GM21825 (cell line): ENCODE results near the gene JAG2.

Experiments used
- ATAC-seq: cut with Tn5 transposase; IDR thresholded peaks from one replicate; pipeline ENCODE4 v1.9.1; 2021; ENCODE audit warnings: mild to moderate bottlenecking, moderate library complexity; ENCODE audit not compliant: unreplicated experiment

JAG2 gene

GRCh38 chr14:105141486-105142281 lies 26.9 kb downstream of the JAG2 start:
- ATAC-seq = no peak

GRCh38 chr14:105141026-105141425 lies 27.6 kb downstream of the JAG2 start:
- no peak for ATAC-seq

DNA sequence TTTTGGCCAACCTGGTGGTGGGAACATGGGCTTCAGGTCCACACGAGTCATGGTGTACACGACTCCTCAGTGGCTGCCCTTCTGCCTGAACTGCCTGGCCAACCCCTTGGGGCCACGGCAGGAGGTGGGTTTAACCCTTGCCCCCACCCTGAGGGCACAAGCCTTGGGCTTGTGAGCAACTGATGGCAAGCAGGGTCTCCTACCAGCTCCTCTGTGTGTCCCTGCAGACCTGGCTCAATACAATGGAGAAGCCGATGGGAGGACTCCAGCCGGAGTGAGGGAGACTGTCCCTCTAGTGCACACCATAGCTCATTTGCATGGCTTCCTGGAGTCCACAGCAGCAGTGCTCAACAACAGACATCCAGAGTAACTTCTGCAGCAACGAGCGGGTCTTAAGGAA lies 28.0 kb downstream of the JAG2 start:
- no peak for ATAC-seq

DNA sequence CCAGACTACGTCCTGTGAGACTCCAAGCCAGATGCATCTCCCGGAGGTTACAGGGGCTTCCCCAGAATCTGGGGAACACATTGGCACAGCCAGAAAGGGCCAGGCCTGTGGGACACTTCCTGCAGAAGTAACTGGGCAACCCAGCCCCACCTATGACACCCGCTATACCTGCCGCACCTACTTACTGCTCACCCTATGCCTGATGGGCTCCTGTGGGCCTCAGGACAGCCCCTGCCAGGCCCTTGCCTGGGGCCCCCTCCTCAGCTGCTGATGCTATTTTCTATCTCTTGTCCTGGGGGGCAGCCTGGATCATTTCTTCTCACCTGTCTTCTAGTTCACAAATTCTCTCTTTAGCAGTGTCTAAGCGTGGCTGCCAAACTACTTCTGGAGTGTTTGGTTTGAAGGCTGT lies 28.7 kb downstream of the JAG2 start:
- no peak for ATAC-seq

DNA sequence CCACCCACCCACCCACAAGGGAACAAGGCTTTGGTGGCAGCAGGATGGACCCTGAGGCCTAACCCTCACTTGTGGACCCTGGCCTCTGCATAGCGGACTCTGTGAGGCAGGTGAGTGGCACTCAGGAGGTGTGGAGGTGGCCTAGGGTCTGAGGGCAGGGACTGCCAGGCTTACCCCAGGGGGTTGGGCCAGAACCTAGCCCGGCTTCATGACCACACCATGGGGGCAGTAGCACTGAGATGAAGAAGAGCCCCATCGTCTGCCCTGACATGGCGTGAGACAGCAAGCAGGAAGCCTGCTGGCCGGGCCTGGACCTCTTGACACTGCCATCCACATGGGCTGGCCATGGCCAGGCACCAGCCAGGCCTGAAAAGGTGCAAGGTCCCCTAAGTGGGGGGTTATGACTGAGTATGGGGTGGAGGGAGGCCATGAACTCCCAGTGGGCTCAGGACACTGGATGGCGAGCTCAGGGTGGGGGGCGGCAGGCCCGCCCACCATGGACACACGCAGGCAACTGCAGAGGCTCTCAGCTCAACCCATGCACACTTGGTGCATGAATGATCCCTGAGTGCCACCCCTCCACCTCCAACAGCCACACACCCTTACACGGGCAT lies 29.3 kb downstream of the JAG2 start:
- ATAC-seq = no peak

DNA sequence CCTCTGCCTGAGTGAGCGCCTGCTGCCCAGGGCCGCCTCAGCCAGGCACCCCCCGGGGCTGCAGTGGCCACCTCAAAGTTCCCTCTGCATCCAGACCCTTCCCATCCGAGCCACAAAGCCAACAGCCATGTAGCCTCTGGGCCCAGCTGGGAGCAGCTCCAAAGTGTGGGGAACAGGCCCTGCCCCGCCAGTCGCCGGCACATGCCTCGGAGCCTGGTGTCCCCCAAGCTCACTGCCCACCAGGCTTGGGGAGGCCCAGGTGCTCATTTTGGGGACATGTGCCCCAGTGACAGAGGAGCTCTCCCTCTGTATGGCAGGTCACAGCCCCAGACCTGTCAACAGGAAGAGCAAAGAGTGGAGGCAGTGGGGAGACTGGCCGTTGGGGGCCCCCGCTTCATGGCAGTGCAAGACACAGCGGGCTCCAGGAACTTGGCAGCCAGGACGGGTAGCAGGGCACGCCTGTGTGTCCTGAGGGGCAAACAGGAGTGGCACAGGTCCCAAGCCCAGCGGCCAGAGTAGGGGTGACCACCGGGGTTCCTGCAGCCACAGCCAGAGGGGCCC lies 29.9 kb downstream of the JAG2 start:
- ATAC-seq = no peak

DNA sequence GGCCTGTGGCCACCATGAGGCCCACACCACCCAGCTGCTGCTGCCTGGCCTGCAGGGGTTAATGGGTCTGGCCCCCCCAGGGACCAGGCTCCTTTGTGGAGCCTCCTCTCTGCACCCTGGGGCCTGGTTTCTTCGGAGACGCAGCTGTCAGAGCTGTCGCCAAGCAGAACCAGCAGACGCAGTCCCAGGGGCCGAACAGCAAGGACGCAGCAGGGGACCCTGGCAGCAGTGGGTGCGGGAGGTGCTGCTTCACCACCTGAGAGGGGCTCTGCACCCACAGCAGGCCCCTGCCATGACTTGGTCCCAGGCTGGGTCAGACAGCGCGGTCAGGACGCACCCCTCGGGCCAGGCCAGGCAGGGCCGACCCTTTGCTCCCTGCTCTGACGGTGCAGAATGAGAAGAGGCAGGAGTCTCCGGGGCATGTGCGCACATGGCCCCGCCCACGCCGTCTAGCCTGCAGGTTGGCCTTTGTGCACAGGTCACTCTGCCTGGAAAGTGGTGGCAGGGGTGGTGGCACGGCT lies 30.5 kb downstream of the JAG2 start:
- ATAC-seq = no peak

- ATAC-seq = no peak
Measured at GRCh38 chr14:105137481-105138020, 31.0 kb downstream of the JAG2 start.

- no peak for ATAC-seq
Measured at GRCh38 chr14:105136401-105137322, 31.9 kb downstream of the JAG2 start.

GRCh38 chr14:105135700-105136395 lies 32.7 kb downstream of the JAG2 start:
- no peak for ATAC-seq

DNA sequence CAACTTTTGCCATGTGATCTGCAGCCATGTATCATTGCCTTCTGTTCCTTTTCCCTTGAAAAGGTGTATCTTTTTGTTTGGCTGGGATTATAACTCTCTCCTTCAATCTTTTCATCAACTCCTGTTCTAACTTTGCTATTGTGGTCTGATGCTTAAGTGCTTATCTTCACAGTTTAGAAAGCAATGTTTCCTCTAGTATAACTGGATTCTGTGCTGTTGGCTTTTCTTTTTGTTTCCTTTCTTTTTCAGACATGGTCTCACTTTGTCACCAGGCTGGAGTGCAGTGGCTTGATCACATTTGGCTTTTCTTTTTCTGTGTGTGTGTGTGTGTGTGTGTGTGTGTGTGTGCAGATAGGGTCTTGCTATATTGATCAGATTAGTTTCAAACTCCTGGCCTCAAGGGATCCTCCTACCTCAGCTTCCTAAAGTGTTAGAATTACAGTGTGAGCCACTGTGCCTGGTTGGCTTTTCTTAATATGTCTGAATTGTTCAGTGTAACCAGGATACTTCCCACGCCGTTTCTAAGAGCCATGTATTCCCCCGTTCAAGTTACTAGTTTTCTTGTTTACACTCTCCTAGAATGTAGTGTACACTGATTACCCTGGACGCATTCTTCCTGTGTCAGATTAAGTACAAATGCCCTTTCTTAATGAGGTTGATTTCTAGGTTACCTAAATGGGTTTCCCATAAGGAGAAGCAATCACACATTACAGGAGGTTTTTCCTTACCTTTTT lies 35.5 kb downstream of the JAG2 start:
- ATAC-seq = no peak

- no peak for ATAC-seq
Measured at GRCh38 chr14:105131241-105131640, 37.3 kb downstream of the JAG2 start.

GRCh38 chr14:105128059-105128458 lies 40.5 kb downstream of the JAG2 start:
- no peak for ATAC-seq

DNA sequence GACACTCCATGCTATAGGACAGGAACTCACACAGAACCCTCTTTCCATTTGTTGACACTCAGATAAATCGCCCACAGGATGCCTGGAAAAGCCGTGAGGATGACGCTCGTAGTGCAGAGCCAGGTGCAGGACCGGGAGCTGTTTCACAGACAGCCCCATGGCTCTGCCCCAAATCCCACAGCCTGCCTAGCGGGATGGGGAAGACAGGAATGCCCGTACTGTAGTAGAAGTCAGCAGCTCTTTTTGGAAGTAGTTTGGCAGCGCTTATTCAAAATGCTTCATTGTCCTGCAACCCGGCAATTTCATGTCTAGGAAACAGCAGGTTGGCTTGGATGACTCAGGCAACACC lies 41.6 kb downstream of the JAG2 start:
- no peak for ATAC-seq

DNA sequence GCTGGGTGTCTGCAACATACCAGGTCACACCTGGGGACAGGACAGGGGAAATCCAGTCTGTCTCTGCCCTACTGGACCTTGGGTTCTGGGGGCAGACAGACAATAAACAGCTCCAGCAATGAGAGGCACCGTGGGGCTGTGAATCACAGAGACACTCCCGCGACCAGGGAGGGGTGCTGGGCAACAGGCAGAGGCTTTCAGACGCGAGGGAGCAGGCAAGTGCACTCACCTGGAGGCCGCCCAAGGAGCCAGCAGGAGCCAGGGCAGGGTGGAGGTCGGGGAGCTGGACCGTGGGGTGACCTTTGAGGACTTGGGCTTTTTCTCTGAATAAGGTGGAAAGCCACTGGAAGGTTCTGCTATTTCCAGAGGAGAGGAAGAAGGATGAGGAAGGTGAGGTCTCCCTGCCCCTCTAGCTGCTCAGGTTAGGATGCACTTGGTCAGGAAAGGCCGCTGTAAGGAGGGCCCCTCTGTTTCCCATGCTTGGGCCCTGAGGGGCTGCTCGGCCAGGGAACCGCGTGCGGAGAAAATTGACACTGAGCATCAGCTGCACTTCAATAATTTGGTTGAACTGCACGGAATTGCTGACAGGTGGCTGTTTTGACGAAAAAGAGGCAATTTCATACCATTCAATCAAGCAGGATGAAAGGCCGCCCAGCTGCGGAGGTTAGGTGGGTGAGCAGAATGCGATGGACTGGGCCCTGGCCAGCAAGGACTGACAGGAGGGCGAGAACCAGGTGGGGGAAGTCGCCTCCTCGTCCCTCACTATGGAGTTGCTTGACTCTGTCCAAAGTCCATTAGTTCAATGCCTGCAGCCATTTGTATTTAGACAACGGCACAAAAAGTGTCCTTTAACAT lies 42.2 kb downstream of the JAG2 start:
- no peak for ATAC-seq

GRCh38 chr14:105124823-105125222 lies 43.8 kb downstream of the JAG2 start:
- ATAC-seq = no peak

GRCh38 chr14:105123981-105124765 lies 44.4 kb downstream of the JAG2 start:
- no peak for ATAC-seq
